Astrocyte of the spinal cord (primary cell): ENCODE data around the gene PRDM15.

Experiments
- DNase-seq: peaks from one replicate; pipeline ENCODE4 v3.0.0; 2011; ENCODE audit warnings: low read depth, low spot score
- H3K4me3 ChIP-seq: 2 replicates; pipeline ENCODE4 v1.5.1; 2011; ENCODE audit warnings: low read depth, mild to moderate bottlenecking, low read length, moderate library complexity
- in situ Hi-C: cut with HindIII; loops from 2 replicates; pipeline ENCODE4 v1.10.0; 2017; ENCODE audit warnings: low sequenced_read_pairs
- TF ChIP-seq, protein P1 (sequence below): IDR thresholded peaks from 2 replicates; pipeline ENCODE4 v1.5.1; 2012; ENCODE audit warnings: low read depth, mild to moderate bottlenecking, low read length, inconsistent platforms

PRDM15 gene

GRCh38 chr21:41834252-41834925 is 44.8 kb downstream of the PRDM15 start:
- TF ChIP-seq, protein P1, sequence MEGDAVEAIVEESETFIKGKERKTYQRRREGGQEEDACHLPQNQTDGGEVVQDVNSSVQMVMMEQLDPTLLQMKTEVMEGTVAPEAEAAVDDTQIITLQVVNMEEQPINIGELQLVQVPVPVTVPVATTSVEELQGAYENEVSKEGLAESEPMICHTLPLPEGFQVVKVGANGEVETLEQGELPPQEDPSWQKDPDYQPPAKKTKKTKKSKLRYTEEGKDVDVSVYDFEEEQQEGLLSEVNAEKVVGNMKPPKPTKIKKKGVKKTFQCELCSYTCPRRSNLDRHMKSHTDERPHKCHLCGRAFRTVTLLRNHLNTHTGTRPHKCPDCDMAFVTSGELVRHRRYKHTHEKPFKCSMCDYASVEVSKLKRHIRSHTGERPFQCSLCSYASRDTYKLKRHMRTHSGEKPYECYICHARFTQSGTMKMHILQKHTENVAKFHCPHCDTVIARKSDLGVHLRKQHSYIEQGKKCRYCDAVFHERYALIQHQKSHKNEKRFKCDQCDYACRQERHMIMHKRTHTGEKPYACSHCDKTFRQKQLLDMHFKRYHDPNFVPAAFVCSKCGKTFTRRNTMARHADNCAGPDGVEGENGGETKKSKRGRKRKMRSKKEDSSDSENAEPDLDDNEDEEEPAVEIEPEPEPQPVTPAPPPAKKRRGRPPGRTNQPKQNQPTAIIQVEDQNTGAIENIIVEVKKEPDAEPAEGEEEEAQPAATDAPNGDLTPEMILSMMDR: no peak
- H3K4me3 ChIP-seq: no peak overlapping the region
- in situ Hi-C loops: no loop called here
- no peak for DNase-seq

- TF ChIP-seq, protein P1: no peak
- in situ Hi-C loops: no loop called here
- no peak for DNase-seq
- H3K4me3 ChIP-seq: no peak overlapping the region
These were observed 45.5 kb downstream of the PRDM15 start for GRCh38 chr21:41833497-41834115.

DNA sequence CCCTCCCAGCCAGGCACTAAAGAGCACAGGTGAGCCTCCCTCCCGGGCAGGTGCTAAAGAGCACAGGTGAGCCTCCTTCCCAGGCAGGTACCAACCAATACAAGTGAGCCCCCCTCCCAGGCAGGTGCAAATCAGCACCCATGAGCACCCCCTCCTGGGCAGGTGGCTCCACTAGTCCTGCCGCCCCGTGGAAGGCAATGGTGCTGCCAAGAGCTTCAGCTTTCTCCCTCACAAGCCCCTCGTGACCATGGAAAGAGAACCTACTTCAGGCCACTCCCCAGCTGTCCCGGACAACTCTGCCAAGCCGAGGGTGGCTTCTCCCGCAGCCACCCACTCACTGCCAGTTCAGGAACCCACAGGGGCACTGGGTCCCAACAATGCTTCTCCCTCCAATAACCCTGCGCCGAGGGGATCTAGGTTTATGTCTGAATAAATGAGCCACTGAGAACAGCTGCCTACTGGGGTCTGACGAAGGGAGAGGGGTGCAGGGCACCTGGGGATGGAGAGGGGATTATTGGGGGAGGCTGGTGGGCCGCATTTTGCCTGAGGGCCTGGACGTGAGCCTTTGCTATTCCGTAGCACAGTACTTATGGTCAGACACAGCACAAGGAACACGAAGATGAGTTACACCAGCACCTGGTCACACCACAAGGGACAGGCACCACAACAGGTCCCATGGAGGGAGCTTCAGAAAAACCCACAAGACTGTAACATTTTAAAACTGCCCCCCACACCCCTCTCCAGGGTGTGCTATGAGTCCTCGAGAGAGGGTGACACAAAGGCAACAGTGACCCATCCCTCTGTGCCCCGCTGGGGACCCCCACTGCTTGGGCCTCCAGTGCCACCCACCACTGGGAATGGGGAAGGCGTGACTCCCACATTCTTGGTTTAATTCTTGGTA is 46.3 kb downstream of the PRDM15 start:
- in situ Hi-C loops: no loop called here
- TF ChIP-seq, protein P1: no peak
- DNase-seq: no peak
- H3K4me3 ChIP-seq: no peak overlapping the region

DNA sequence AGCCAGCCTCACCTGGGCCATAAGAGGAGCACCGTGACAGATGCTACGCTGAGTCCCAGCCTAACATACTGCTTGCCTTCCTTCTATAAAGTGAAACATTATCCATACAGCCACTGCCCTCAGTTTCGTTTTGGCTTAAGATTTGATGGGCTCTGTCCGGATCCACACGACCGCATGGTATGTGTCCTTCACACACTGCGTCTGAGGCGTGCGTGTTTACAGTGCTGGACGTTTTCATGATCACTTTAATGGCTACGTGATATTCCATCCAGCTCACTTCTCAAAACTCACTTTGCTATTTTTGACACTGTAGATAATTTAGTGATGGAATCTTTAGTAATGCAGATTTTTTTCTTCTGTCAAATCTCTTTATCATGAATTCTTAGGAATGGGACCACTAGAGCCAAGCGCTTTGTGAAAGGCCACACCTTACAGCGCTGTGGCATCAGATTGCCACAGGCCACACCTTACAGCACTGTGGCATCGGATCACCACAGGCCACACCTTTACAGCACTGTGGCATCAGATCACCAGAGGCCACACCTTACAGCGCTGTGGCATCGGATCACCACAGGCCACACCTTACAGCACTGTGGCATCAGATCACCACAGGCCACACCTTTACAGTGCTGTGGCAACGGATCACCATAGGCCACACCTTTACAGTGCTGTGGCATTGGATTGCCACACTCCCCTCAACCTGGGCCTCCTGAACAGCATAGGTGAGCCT is 47.1 kb downstream of the PRDM15 start:
- TF ChIP-seq, protein P1: no peak
- H3K4me3 ChIP-seq: no peak overlapping the region
- in situ Hi-C loops: no loop called here
- DNase-seq: no peak

GRCh38 chr21:41831453-41831831 is 47.7 kb downstream of the PRDM15 start:
- no peak overlapping the region for H3K4me3 ChIP-seq
- in situ Hi-C loops: no loop called here
- no peak for DNase-seq

More at GRCh38 chr21:41831453-41831831, 47.7 kb downstream of the PRDM15 start:
- TF ChIP-seq, protein P1: no peak
